ENCODE measurements around the gene MRPL9.

- no peak for TF ChIP-seq CTCF (conservative IDR thresholded peaks at IDR 0.05)
- TF ChIP-seq ZFX (IDR thresholded peaks at IDR 0.05): no peak
Observed at GRCh38 chr1:151798571-151798970, 35.3 kb upstream of the MRPL9 start.
